ENCODE results near the gene PTPRR.

- TF ChIP-seq FOXA1 (IDR thresholded peaks at IDR 0.05) (no peak), BHLHE40 (IDR thresholded peaks at IDR 0.05; ENCODE audit: borderline replicate concordance) (no peak), LEF1 (IDR thresholded peaks at IDR 0.05; ENCODE audit: borderline replicate concordance) (no peak)
Observed at GRCh38 chr12:70698345-70698744, 222.2 kb downstream of the PTPRR start.

Data from HEK293T (cell line).